Measurements from ENCODE around the gene MYO5A.
"Not testable (repeated sequence)": the region's sequence is repeated elsewhere in the genome, so short reads cannot be mapped to it uniquely, and the experiment has no call there.

Gene MYO5A

DNA sequence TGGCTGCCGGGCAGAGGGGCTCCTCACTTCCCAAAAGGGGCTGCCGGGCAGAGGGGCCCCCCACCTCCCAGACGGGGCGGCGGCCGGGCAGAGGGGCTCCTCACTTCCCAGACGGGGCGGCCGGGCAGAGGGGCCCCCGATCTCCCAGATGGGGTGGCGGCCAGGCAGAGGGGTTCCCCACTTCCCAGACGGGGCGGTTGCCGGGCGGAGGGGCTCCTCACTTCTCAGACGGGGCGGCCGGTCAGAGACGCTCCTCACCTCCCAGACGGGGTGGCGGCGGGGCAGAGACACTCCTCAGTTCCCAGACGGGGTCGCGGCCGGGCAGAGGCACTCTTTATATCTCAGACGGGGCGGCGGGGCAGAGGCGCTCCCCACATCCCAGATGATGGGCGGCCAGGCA is 69.0 kb downstream of the MYO5A start:
- not testable (repeated sequence) for DNase-seq

GRCh38 chr15:52459265-52459664 is 69.4 kb downstream of the MYO5A start:
- not testable (repeated sequence) for DNase-seq

- DNase-seq, result no peak
These were observed 80.4 kb downstream of the MYO5A start for GRCh38 chr15:52448011-52448890.

GRCh38 chr15:52445954-52446353 is 82.7 kb downstream of the MYO5A start:
- DNase-seq, result no peak

- DNase-seq, result no peak
These were observed 83.1 kb downstream of the MYO5A start for GRCh38 chr15:52445553-52445952.

DNA sequence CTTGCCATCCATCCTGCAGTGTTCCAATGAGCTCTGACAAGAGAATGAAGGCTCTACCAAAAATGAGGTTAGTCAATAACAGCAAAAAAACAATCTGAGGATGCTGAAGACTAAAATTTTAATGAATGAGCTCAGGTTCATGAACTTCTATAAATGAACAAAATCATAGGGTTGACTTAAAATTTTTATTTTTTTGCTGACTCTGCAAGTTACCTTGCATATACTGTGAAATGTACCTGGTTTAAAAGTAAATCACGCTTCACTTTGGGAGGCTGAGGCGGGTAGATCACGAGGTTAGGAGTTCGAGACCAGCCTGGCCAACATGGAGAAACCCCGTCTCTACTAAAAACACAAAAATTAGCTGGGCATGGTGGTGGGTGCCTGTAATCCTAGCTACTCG is 85.5 kb downstream of the MYO5A start:
- DNase-seq, result not testable (repeated sequence)

- DNase-seq, result no peak
These were observed 86.8 kb downstream of the MYO5A start for GRCh38 chr15:52441841-52442240.

DNA sequence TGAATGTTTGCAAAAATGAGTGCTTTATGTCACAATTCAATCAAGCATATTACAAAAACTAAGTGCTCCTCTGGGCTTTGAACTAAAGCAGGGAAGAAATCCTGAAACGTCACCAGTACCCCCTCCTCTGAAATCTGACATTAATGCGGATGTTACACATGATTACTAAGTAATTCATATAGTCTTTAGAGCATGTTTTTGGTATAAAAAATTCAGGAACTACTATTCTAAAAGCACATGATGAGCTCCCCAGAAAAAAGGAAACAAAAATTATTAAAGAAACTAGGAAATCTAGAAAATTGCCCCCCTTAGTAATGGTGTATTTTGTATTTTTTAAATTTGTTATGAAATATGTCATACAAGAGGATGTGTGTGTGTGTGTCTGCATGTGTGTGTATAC is 87.7 kb downstream of the MYO5A start:
- no peak for DNase-seq

DNA sequence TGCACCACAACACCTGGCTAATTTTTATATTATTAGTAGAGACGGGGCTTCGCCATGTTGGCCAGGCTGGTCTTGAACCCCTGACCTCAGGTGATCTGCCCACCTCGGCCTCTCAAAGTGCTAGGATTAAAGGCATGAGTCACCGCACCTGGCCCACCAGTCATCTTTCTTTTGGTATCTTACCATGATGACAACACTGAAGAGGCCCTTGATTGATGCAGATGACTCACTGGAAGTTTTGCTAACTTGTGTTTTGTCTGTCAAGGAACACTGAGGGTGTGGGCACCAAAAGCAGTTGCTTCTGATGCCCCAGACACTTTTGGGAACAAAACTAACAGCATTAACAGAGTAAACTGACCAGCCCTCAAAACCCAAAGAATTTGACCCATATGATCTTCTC is 88.3 kb downstream of the MYO5A start:
- DNase-seq, result no peak

DNA sequence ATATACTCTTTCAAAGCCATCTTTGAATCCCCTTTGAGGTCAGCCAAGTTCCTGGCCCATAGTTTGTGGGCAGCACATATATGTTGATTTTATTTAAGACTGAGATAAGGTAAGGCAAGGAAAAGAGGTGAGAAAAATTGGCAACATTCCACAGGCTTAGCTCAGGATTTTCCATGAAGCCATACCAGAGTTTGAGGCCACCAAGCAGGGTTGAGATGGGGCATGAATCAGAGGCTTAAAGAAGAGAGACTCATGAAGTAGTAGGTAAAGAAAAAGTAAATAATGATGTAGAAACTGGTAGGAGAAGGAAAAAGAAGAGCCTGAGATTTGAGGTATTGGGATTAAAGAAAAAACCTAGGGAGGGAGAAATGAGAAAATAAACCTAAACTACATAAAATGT is 89.2 kb downstream of the MYO5A start:
- DNase-seq, result no peak

DNA sequence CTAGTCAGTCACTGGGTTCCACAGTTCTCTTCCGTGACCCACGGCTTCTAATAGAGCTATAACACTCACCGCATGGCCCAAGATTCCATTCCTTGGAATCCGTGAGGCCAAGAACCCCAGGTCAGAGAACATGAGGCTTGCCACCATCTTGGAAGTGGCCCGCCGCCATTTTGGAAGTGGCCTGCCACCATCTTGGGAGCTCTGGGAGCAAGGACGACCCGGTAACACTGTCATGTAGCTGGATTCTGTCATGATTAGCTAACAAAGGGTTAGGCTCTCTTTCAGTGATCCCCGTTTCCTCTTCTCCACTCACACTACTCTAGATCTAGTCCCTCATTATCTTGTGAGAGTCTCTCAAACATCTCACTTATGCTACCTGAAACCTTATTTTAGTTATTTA is 89.6 kb downstream of the MYO5A start:
- DNase-seq, result not testable (repeated sequence)

DNA sequence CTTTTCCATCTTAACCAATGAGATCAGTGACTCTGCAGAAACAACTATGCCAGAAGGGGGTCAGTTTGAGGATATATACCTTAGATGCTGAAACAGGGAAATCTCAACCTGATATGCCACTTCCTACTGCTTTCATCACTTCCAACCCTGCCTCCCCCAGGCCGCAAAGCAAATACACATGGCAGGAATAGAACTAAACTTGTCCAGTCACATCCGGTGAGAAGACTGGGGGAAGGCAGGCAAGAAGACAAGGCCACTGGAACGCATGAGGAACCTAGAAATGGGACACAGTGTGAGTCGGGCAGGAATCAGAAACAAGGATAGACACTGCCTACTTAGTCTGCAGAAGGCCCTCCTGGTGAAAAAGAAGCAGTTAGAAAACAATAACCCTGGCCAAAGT is 90.6 kb downstream of the MYO5A start:
- no peak for DNase-seq

DNA sequence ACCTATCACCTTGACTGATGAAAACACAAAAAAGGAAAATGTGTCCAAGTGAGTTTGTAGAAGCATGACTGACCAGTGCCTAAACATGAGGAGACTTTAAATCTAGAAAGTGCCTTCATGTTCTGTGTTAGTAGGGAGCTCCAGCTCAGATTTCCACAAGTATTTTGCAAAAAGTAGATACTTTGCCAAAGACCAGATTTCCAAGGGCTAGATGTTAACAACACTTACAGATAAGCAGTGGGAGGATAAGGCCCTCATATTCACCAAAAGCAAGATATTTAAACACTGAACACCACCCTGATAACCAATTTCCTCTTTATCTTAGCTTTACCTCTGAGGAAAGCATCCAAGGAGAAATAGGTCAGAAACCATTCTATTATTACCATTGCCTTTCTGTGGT is 91.0 kb downstream of the MYO5A start:
- DNase-seq, result no peak

- DNase-seq, result no peak
These were observed 91.7 kb downstream of the MYO5A start for GRCh38 chr15:52436981-52437380.

DNA sequence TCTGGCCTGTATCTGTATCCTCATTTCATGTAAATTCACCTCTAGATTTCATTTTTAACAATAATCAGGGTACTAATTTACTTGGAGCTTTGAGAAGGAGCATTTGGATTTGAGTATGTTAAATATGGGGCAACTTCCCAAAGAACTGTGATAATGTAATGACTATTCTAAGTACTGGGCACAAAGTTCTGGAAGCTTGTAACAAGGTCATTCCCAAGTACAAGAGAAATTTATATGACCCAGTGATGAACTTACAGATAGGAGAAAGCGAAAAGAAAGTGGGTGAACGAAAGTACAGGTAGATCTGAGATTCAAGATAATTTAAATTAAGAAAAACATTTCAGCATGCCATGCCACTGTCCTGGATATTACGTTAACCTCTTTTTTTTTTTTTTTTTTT is 93.8 kb downstream of the MYO5A start:
- no peak for DNase-seq

DNA sequence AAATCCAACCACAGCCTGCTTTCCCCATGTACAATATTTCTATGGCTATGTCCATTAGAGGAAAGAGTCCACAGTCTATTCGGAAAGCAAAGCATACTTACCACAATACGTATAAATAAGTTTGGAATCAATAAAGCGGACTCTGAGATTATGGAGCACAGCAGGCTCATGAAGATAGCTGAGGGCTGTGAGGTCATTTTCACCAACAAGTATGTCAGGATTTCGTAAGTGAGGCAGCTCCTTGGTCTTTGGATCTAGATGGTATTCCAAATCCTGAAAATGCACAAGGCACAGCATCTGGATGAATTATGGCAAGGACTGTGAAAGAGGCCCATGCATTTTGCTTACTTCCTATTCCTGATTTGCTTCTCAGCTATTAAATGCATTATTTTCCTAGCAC is 100.4 kb downstream of the MYO5A start:
- DNase-seq, result no peak

- DNase-seq, result no peak
These were observed 100.9 kb downstream of the MYO5A start for GRCh38 chr15:52427804-52428203.

- no peak for DNase-seq
These were observed 103.7 kb downstream of the MYO5A start for GRCh38 chr15:52424856-52425431.

DNA sequence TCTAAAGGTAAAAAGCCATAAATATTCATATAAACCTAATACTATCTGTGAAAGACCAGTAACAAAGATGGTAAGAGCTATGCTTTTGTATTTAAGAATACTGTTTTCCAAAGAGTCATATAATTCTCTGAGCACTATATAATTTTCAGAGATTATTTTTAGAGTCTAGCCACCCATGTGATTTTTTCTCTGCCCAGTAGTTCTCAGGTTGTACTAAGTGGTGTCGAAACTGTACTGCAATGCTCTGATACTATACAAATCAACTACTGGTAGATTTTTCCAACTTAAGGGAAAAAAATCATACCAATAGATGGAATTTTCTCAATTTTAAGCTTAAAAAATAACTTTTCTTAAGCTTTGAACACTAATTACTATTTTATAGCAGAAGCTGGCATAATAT is 104.8 kb downstream of the MYO5A start:
- no peak for DNase-seq

- DNase-seq, result no peak
These were observed 106.7 kb downstream of the MYO5A start for GRCh38 chr15:52422001-52422400.

DNA sequence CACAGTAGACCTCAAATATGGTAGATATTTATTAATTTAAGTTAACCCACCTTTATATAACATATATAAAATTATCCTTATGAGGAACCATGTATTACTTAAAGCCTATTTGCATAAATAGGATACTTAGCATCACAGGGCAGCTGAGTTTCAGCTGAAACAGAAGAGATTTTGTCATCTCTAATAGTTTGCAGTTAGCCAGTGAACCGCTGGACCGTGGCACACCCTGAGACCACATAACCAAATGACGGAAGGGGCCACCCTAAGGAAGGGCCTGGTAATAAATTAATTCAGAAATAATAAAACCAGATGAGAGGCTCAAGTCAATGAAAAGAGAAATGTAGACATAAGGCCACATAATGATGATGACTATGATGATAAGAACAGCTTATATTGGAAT is 107.7 kb downstream of the MYO5A start:
- DNase-seq, result no peak

- no peak for DNase-seq
These were observed 109.2 kb downstream of the MYO5A start for GRCh38 chr15:52419494-52419893.

DNA sequence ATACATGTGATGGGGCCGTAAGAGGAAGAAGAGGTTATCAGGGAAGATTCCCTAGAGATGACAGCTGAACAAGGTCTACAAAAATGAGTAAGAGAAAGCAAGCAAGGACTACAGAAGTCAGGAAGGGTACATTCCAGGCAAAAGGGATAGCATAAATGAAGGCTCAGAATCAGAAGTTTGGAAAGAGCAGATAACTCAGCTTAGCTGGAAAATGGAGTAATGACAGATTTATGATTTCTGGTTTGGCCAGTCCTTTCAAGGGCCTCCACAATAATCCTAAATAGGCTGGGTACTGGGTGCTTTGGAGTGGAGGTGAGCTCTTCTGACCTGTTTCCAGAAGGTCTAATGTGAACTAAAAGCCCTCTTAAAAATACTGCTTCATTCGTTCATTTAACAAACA is 110.7 kb downstream of the MYO5A start:
- DNase-seq, result no peak

DNA sequence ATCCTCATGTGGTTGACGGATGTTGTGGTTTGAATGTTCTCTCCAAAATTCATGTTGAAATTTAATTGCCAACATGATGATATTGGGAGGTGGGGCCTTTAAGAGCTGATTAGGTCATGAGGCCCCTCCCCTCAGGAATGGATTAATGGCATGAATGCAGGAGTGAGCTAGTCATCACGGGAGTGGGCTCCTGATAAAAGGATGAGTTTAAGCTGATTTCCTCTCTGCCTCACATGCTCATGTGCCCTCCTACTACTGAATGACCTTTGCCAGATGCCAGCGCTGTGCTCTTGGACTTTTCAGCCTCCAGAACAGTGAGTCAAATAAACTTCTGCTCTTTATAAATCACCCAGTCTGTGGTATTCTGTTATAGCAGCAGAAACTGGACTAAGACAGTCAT is 111.2 kb downstream of the MYO5A start:
- DNase-seq, result no peak

GRCh38 chr15:52416566-52416965 is 112.1 kb downstream of the MYO5A start:
- not testable (repeated sequence) for DNase-seq

Measured in NCI-H2081 treated with DMSO at 0.1 percent for 48 hours (cell line).